ENCODE data around the gene ANKRD24. TPM values are rescaled to one million over a fixed set of nuclear protein-coding genes. Genes with fewer than 3 reads are reported as not detected.

ANKRD24 gene
- total and polyA plus RNA-seq, 2 donors (not counting 3 experiments of a cell fraction or from before 2014, with no cell fraction given): 0.07 to 0.27 TPM

- no peaks in the 10 kb centered on the region for H4K20me1 ChIP-seq (replicated peaks; ENCODE audit: control insufficient read depth, extremely low read depth, insufficient read depth, low read length)
- no peak for DNase-seq (ENCODE audit: low read depth, low spot score)
- H3K79me2 ChIP-seq (ENCODE audit: control insufficient read depth, insufficient read depth, low read length): no peaks in the 10 kb centered on the region
- dilution Hi-C loops (cut with MboI; ENCODE audit: extremely low pct_ligation_motif_present, low sequenced_read_pairs): no loop called here
- no peaks in the 10 kb centered on the region for H3K4me1 ChIP-seq (ENCODE audit: control insufficient read depth, extremely low read depth, insufficient read depth, low read length)
- H2AFZ ChIP-seq (ENCODE audit: low read depth, low read length): no peak overlapping the region
- H3K9ac ChIP-seq (replicated peaks; ENCODE audit: extremely low read depth, insufficient read depth, low read length): no peak overlapping the region
- BruUV-seq (replicated peaks): no TSS peak
- TF ChIP-seq POLR2AphosphoS5 (IDR thresholded peaks at IDR 0.05; ENCODE audit: insufficient read depth, low read depth, low read length): no peak
- H3K4me3 ChIP-seq (replicated peaks in 1 of 3; ENCODE audit: insufficient read depth in 1 of 3, low read depth in 1 of 3, low read length in 3 of 3): no peak overlapping the region
- no peak overlapping the region for H3K4me2 ChIP-seq (ENCODE audit: insufficient read depth, low read length)
- H3K9me3 ChIP-seq (replicated peaks; ENCODE audit: control insufficient read depth, insufficient read depth, low read length): no peaks in the 10 kb centered on the region
- intact Hi-C loops (cut with micrococcal nuclease): no loop called here
- peaks cover 0 to 2% of the 10 kb centered on the region in 2 experiments for H3K36me3 ChIP-seq (ENCODE audit: control insufficient read depth in 2 of 2, extremely low read depth in 1 of 2, insufficient read depth in 2 of 2, low read length in 2 of 2)
- no peak overlapping the region for H3K27ac ChIP-seq (ENCODE audit: insufficient read depth, low read depth, low read length)
- H3K27me3 ChIP-seq (ENCODE audit: control insufficient read depth in 2 of 2, insufficient read depth in 2 of 2, low read length in 2 of 2): peaks cover 0 to 2% of the 10 kb centered on the region in 2 experiments
- ChIA-PET CTCF (interaction anchor here (1.0 to 1.4 kb wide), 4 partner anchors 12 to 34 kb away, joined by 3 to 6 read pairs (median 4); no protein-coding TSS in a partner anchor), POLR2A (no interaction called here)
- no peaks in the 10 kb centered on the region for H3K9me1 ChIP-seq (replicated peaks; ENCODE audit: control insufficient read depth, extremely low read depth, insufficient read depth, low read length)
- no peak for FAIRE-seq
Observed at GRCh38 chr19:4174213-4174894, 8.1 kb upstream of the ANKRD24 start.

- ChIA-PET POLR2A (no interaction called here), CTCF (interaction anchor here (1.0 kb wide), 1 partner anchor 35 kb away, joined by 3 read pairs; no protein-coding TSS in a partner anchor)
- Histone ChIP-seq H3K36me3 (ENCODE audit: control insufficient read depth in 2 of 2, extremely low read depth in 1 of 2, insufficient read depth in 2 of 2, low read length in 2 of 2) (peaks cover 0 to 3% of the 10 kb centered on the region in 2 experiments), H3K4me2 (ENCODE audit: insufficient read depth, low read length) (no peak overlapping the region), H3K27ac (ENCODE audit: insufficient read depth, low read depth, low read length) (no peak overlapping the region), H3K4me1 (ENCODE audit: control insufficient read depth, extremely low read depth, insufficient read depth, low read length) (no peaks in the 10 kb centered on the region), H2AFZ (ENCODE audit: low read depth, low read length) (no peak overlapping the region), H3K9me3 (replicated peaks; ENCODE audit: control insufficient read depth, insufficient read depth, low read length) (no peaks in the 10 kb centered on the region), H4K20me1 (replicated peaks; ENCODE audit: control insufficient read depth, extremely low read depth, insufficient read depth, low read length) (no peaks in the 10 kb centered on the region), H3K79me2 (ENCODE audit: control insufficient read depth, insufficient read depth, low read length) (no peaks in the 10 kb centered on the region), H3K9ac (replicated peaks; ENCODE audit: extremely low read depth, insufficient read depth, low read length) (no peak overlapping the region), H3K27me3 (ENCODE audit: control insufficient read depth in 2 of 2, insufficient read depth in 2 of 2, low read length in 2 of 2) (peaks cover 0 to 2% of the 10 kb centered on the region in 2 experiments), H3K4me3 (replicated peaks in 1 of 3; ENCODE audit: insufficient read depth in 1 of 3, low read depth in 1 of 3, low read length in 3 of 3) (no peak overlapping the region), H3K9me1 (replicated peaks; ENCODE audit: control insufficient read depth, extremely low read depth, insufficient read depth, low read length) (no peaks in the 10 kb centered on the region)
- DNase-seq (ENCODE audit: low read depth, low spot score) (no peak), FAIRE-seq (no peak)
- TF ChIP-seq EZH2 (IDR thresholded peaks at IDR 0.05; ENCODE audit: borderline replicate concordance, low read depth, low read length, severe bottlenecking) (no peak), JUN (IDR thresholded peaks at IDR 0.05; ENCODE audit: borderline replicate concordance, insufficient read depth, insufficient read length, low read depth) (no peak), POLR2A (IDR thresholded peaks at IDR 0.05; ENCODE audit: low read depth, low read length) (no peak), MAX (IDR thresholded peaks at IDR 0.05; ENCODE audit: insufficient read depth, insufficient read length) (no peak), MYC (IDR thresholded peaks at IDR 0.05; ENCODE audit: low read depth, low read length) (no peak), GATA2 (IDR thresholded peaks at IDR 0.05; ENCODE audit: insufficient read depth, insufficient read length, low read depth, low read length) (no peak), FOS (IDR thresholded peaks at IDR 0.05; ENCODE audit: borderline replicate concordance, insufficient read depth, low read length) (no peak), CTCF (IDR thresholded peaks at IDR 0.05; ENCODE audit: extremely low read depth in 1 of 2, insufficient read depth in 1 of 2, low read depth in 1 of 2, low read length in 2 of 2) (no peak), POLR2AphosphoS5 (IDR thresholded peaks at IDR 0.05; ENCODE audit: insufficient read depth, low read depth, low read length) (no peak)
- dilution Hi-C loops (cut with MboI; ENCODE audit: extremely low pct_ligation_motif_present, low sequenced_read_pairs) (no loop called here), intact Hi-C loops (cut with micrococcal nuclease) (no loop called here)
- BruUV-seq (replicated peaks): no TSS peak
Observed at GRCh38 chr19:4174895-4175668, 7.4 kb upstream of the ANKRD24 start.
